NCI-H1694 (cell line): Measurements from ENCODE around the gene MAML2.

Experiments
- DNase-seq: peaks from one replicate; lab custom pipeline; 2025; lab: John Stamatoyannopoulos, UW

MAML2 gene

DNA sequence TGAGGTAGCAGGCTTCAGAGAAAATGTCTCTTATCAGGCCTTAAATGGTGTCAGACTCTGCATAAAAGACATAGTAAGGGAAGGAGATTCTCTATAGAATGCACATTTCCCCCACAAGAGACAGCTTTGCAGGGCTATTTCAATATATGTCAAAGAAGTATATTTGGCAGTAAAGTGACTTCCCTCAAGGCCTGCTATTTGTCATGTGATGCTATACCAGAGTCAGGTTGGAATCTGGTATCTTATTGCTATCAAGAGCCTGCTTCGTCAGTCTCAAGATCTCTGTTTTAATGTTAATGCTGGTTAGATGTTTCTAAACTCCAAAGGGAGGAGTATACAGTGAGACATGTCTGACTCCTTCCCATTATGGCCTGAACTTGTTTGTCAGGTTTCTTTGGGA is 378.7 kb downstream of the MAML2 start:
- DNase-seq: no peak

DNA sequence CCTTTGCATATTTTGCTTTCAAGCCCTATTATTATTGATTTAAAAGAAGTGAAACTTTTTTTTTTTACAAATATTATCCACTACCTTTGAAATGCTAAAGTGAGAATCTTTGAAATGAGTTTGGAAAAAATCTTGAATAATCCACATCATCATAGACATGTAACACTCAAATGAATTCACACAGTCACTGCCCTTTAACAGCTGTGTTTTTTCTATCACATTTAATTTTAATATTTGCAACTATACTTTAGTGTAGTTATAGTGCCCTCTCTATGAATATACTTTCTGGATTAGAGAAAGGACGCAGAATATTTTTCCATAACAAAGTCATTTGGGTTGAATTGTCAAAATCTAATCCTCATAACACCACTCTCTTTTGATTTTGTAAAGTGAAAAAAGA is 381.2 kb downstream of the MAML2 start:
- no peak for DNase-seq

DNA sequence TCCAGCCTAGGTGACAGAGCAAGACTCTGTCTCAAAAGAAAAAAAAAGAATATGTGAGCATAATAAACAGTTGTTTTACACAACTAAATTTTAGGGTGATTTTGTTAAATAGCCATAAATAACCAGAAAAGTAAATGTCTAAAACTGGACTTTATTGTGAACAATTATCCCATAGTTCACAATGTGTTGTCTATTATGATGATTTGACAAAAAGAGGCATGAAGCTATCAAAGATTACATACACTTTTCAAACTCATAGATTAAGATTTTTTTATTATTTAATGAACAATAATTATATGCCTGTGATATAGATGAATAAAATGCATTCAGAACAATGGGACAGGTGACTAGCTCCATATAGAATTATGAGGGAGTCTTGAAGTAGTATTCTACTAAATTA is 392.1 kb downstream of the MAML2 start:
- no peak for DNase-seq

DNA sequence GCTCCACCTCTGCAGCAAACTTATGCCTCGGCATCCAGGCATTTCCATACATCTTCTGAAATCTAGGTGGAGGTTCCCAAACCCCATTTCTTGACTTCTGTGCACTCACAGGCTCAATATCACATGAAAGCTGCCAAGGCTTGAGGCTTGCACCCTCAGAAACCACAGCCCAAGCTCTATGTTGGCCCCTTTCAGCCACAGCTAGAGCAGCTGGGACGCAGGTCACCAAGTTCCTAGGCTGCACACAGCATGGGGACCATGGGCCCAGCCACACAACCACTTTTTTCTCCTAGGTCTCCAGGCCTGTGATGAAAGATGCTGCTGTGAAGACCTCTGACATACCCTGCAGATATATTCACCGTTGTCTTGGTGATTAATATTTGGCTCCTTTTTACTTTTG is 394.4 kb downstream of the MAML2 start:
- no peak for DNase-seq

DNA sequence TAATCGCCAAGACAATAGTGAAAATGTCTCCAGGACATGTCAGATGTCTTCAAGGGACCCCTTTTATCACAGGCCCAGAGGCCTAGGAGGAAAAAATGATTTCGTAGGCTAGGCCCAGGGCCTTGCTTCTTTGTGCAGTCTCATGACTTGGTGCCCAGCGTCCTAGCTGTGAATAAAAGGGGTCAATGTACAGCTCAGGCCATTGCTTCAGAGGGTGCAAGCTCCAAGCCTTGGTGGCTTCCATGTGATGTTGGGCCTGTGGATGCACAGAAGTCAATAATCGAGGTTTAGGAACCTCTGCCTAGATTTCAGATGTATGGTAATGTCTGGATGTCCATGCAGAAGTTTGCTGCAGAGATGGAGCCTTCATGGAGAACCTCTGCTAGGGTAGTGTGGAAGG is 398.4 kb downstream of the MAML2 start:
- DNase-seq: no peak

DNA sequence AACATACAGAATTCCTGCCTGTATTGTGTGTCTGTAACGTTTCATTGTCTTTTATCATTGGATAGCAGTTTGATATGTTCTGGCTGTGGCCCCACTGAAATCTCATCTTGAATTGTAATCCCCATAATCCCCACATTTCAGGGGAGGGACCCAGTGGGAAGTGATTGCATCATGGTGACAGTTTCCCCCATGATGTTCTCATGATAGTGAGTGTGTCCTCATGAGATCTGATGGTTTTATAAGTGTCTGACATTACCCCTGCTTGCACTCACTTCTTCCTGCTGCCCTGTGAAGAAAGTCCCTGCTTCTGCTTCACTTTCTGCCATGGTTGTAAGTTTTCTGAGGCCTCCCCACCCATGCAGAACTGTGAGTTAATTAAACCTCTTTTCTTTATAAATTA is 399.4 kb downstream of the MAML2 start:
- no peak for DNase-seq

DNA sequence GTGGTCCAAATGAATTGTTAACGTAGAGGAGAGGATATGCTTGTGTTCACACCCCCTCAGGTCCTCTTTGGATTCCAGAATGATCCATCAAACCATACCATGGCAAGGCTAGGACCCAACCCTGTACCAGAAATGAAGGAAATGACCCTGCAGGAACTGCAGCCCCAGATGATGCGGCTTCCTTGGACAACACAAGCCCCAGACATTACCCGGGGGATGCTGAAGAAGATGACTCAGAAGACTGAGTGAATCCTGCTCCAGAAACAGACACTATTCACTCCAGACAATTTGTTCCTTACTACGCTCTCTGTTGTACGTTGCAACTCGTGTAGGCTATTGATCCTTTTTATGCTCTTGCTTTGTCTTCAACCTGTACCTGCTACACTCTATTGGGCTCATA is 403.9 kb downstream of the MAML2 start:
- DNase-seq: no peak

DNA sequence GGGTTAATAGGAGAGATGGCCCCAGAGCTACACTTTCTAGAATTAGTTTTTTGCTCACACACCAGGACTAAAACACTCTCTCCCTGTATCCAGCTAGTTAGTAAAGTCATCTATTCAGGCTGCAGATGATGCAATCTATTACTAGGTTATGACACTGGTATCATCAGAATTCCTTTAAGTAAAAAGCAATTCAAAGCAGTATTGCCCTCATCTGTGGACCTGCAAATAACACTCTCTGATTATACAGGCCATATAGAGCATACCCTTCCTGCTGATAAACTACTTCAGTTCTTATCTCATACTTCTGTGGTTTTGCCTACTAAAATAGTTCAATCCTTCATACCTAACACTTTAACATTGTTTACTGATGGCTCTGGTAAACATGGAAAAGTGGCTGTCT is 405.6 kb downstream of the MAML2 start:
- no peak for DNase-seq

DNA sequence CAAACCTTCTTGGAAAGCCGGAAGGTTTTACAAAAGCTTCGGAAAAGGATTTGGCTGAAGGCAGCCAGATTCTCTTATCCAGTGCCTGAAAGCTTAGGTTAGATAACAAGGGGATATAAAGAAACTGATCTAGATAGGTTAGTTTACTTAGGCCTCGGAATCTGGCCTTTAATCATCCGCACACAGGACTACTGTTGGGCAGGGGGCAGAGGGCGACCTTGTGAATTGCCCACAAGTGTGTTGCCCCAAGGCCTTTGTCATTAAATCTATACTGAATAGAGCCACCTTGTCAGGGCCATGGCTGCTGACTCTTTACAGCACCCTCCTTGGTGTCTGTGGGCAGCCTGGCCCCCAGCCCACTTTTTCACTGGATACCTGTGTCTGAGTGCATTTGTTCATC is 409.4 kb downstream of the MAML2 start:
- no peak for DNase-seq

DNA sequence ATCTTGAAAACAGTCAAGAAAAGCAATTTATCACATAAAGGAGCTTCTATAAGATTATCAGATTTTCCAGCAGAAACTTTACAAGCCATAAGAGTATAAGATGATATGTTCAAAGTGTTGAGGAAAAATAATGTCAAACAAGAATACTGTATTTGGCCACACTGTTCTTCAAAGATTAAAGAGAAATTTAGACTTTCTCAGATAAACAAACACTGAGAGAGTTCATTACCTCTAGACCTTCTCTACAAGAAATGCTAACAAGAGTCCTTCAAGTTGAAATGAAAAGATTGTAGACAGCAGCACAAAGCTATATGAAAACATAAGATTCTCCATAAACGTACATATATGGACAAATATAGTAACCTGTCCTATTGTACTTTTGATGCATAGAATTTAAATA is 411.1 kb downstream of the MAML2 start:
- DNase-seq: no peak

DNA sequence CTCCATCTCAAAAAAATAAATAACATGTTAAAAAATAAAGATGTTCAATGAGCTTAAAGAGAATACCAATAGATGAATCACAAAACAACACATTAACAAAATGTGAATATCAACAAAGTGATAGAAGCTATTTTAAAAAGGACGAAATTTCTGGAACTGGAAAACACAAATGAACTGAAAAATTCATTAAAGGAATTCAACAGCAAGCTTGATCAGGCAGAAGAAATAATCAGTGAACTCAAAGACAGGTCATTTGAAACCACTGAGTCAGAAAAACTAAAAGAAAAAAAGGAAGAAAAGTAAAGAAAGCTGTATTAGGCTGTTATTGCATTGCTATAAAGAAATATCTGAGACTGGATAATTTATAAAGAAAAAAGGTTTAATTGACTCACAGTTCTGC is 412.0 kb downstream of the MAML2 start:
- no peak for DNase-seq

DNA sequence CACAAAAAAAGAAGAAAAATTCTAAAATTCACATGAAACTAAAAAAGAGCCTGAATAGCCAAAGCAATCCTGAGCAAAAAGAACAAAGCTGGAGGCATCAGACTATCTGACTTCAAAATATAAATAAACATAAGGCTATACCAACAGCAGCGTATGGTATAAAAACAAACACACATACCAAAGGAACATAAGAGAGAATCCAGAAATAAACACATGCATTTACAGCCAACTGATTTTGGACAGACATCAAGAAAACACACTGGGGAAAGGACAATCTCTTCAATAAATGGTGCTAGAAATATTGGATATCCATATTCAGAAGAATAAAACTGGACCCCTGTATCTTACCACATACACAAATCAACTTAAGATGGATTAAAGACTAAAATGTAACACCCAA is 416.3 kb downstream of the MAML2 start:
- DNase-seq: no peak
